OCI-LY1 (cell line): ENCODE measurements around the gene RALY.

Source experiments
- EZH2 ChIP-seq: fragments of 200-600 bp; sonication (generic), shearing (Covaris generic); IDR thresholded peaks from 2 replicates; pipeline ENCODE4 v1.8.0; 2017; ENCODE audit warnings: borderline replicate concordance, mixed run types, mild to moderate bottlenecking, antibody characterized with exemption, low read length, moderate library complexity, mixed read lengths
- TF ChIP-seq, protein P1 (sequence below): fragments of 200-600 bp; sonication (generic), shearing (Covaris generic); IDR thresholded peaks from 2 replicates; pipeline ENCODE4 v1.5.1; 2017; ENCODE audit warnings: mild to moderate bottlenecking, antibody characterized with exemption, low read length, moderate library complexity, mixed read lengths

GRCh38 chr20:34129518-34130162, 135.9 kb downstream of the RALY start:
- no peak for TF ChIP-seq EZH2
- TF ChIP-seq, protein P1, sequence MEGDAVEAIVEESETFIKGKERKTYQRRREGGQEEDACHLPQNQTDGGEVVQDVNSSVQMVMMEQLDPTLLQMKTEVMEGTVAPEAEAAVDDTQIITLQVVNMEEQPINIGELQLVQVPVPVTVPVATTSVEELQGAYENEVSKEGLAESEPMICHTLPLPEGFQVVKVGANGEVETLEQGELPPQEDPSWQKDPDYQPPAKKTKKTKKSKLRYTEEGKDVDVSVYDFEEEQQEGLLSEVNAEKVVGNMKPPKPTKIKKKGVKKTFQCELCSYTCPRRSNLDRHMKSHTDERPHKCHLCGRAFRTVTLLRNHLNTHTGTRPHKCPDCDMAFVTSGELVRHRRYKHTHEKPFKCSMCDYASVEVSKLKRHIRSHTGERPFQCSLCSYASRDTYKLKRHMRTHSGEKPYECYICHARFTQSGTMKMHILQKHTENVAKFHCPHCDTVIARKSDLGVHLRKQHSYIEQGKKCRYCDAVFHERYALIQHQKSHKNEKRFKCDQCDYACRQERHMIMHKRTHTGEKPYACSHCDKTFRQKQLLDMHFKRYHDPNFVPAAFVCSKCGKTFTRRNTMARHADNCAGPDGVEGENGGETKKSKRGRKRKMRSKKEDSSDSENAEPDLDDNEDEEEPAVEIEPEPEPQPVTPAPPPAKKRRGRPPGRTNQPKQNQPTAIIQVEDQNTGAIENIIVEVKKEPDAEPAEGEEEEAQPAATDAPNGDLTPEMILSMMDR: peak; percentile 84
